ENCODE measurements around the gene GNAI1. TPM values are rescaled to one million over a fixed set of nuclear protein-coding genes. Genes with fewer than 3 reads are reported as not detected.

The GNAI1 gene
- total RNA-seq, 1 donor from 2014 or later, result 35.5 TPM

DNA sequence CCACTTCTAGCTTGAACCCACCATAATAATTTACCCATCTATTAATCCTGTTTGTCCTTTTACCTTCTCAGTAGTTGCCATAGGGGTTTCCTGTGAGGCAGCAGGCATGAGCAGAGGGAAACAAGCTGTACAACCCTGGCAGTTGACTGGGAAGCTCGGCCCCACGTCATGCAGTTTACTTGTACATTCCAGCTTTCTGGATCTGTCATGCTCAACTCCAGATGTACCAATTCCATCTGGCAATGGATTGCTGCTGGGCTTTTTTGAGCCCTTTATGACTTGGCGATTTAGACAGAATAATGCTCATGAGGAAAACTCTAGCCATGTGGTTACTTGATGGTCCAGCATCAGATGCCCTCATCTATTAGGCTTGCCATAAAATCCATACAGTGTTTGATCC is 112.5 kb downstream of the GNAI1 start:
- no peak overlapping the region for H3K9ac ChIP-seq (ENCODE audit: low read length)
- no peak overlapping the region for H3K4me3 ChIP-seq (ENCODE audit: insufficient read depth, low read depth, low read length)
- H3K79me2 ChIP-seq (ENCODE audit: insufficient read depth, low read length), result no peaks in the 10 kb centered on the region
- Mint-ChIP-seq H3K4me1 (ENCODE audit: low read depth, unreplicated experiment) (peaks cover 8% of the 10 kb centered on the region), H3K27me3 (ENCODE audit: low read depth, unreplicated experiment) (no peaks in the 10 kb centered on the region), H3K4me3 (ENCODE audit: unreplicated experiment) (no peak overlapping the region), H3K27ac (ENCODE audit: unreplicated experiment) (no peak overlapping the region), H3K36me3 (ENCODE audit: low read depth, unreplicated experiment) (no peaks in the 10 kb centered on the region), H3K9me3 (ENCODE audit: unreplicated experiment) (no peaks in the 10 kb centered on the region)
- H4K20me1 ChIP-seq (ENCODE audit: insufficient read depth, low read length), result no peaks in the 10 kb centered on the region
- no peaks in the 10 kb centered on the region for H3K9me3 ChIP-seq (ENCODE audit: insufficient read depth, low read depth, low read length)
- no peak for FAIRE-seq
- no peak overlapping the region for H2AFZ ChIP-seq (ENCODE audit: low read depth, low read length)
- no peak overlapping the region for H3K27ac ChIP-seq (ENCODE audit: low read depth, low read length)
- H3K4me1 ChIP-seq (ENCODE audit: insufficient read depth, low read length), result no peaks in the 10 kb centered on the region
- H3K4me2 ChIP-seq (ENCODE audit: low read length), result no peak overlapping the region
- TF ChIP-seq, protein P1, sequence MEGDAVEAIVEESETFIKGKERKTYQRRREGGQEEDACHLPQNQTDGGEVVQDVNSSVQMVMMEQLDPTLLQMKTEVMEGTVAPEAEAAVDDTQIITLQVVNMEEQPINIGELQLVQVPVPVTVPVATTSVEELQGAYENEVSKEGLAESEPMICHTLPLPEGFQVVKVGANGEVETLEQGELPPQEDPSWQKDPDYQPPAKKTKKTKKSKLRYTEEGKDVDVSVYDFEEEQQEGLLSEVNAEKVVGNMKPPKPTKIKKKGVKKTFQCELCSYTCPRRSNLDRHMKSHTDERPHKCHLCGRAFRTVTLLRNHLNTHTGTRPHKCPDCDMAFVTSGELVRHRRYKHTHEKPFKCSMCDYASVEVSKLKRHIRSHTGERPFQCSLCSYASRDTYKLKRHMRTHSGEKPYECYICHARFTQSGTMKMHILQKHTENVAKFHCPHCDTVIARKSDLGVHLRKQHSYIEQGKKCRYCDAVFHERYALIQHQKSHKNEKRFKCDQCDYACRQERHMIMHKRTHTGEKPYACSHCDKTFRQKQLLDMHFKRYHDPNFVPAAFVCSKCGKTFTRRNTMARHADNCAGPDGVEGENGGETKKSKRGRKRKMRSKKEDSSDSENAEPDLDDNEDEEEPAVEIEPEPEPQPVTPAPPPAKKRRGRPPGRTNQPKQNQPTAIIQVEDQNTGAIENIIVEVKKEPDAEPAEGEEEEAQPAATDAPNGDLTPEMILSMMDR (IDR thresholded peaks at IDR 0.05; ENCODE audit: insufficient read depth, low read depth, low read length), result no peak
- no peak for TF ChIP-seq EZH2 (IDR thresholded peaks at IDR 0.05; ENCODE audit: insufficient read depth, low read length)
- H3K36me3 ChIP-seq (ENCODE audit: insufficient read depth, low read length), result no peaks in the 10 kb centered on the region
- no peak for DNase-seq (ENCODE audit: low read depth)
- H3K27me3 ChIP-seq (ENCODE audit: insufficient read depth, low read length), result no peaks in the 10 kb centered on the region

DNA sequence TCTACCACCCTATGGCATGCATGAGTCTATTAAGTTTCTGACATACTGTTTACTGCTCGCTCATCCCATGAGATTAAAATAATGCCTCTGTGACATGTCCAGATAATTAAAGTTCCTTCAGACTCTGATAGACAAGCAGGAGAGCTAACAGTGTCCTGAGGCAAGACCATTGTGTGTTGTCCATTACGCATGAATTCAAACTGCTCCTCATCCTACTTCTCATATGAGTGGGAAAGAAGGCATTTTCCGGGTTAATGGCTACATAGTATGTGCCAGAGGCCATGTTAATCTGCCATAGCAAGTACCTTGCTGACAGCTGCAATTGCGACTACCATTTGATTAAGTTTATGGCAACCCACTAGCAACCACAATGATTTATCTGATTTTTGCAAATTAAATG is 113.3 kb downstream of the GNAI1 start:
- no peak overlapping the region for H3K4me2 ChIP-seq (ENCODE audit: low read length)
- H3K27ac ChIP-seq (ENCODE audit: low read depth, low read length), result no peak overlapping the region
- DNase-seq (ENCODE audit: low read depth) (no peak), FAIRE-seq (no peak)
- no peak overlapping the region for H3K4me3 Mint-ChIP-seq (ENCODE audit: unreplicated experiment)
- H3K27me3 ChIP-seq (ENCODE audit: insufficient read depth, low read length), result no peaks in the 10 kb centered on the region
- no peaks in the 10 kb centered on the region for H4K20me1 ChIP-seq (ENCODE audit: insufficient read depth, low read length)
- no peak overlapping the region for H3K27ac Mint-ChIP-seq (ENCODE audit: unreplicated experiment)
- TF ChIP-seq EZH2 (IDR thresholded peaks at IDR 0.05; ENCODE audit: insufficient read depth, low read length), result no peak
- TF ChIP-seq, protein P1 (IDR thresholded peaks at IDR 0.05; ENCODE audit: insufficient read depth, low read depth, low read length), result no peak
- no peak overlapping the region for H3K9ac ChIP-seq (ENCODE audit: low read length)
- H3K4me1 ChIP-seq (ENCODE audit: insufficient read depth, low read length), result no peaks in the 10 kb centered on the region
- H3K27me3 Mint-ChIP-seq (ENCODE audit: low read depth, unreplicated experiment), result no peaks in the 10 kb centered on the region
- no peak overlapping the region for H2AFZ ChIP-seq (ENCODE audit: low read depth, low read length)
- H3K9me3 Mint-ChIP-seq (ENCODE audit: unreplicated experiment), result no peaks in the 10 kb centered on the region
- peaks cover 8% of the 10 kb centered on the region for H3K4me1 Mint-ChIP-seq (ENCODE audit: low read depth, unreplicated experiment)
- H3K4me3 ChIP-seq (ENCODE audit: insufficient read depth, low read depth, low read length), result no peak overlapping the region
- H3K36me3 ChIP-seq (ENCODE audit: insufficient read depth, low read length), result no peaks in the 10 kb centered on the region
- no peaks in the 10 kb centered on the region for H3K79me2 ChIP-seq (ENCODE audit: insufficient read depth, low read length)
- H3K9me3 ChIP-seq (ENCODE audit: insufficient read depth, low read depth, low read length), result no peaks in the 10 kb centered on the region
- no peaks in the 10 kb centered on the region for H3K36me3 Mint-ChIP-seq (ENCODE audit: low read depth, unreplicated experiment)

DNA sequence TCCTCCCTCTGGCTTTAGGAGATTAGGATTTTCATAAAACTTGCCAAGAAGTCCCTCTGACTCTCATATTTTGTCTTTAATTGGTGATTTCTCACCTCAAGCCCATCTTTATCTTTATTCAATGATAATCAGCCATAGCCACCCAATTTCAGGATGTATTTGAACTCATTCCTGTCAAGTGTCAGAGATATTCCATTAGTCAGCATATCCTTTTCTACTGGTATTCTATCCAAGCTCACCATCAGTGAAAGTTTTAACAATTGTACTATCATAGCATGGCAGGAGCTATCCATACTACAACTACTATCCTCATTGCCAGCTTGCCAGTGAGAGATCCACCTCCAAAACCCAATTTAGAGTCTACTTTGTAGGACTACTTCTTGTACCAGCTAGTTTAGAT is 114.6 kb downstream of the GNAI1 start:
- H3K9ac ChIP-seq (ENCODE audit: low read length), result no peak overlapping the region
- no peaks in the 10 kb centered on the region for H3K36me3 ChIP-seq (ENCODE audit: insufficient read depth, low read length)
- Mint-ChIP-seq H3K4me3 (ENCODE audit: unreplicated experiment) (no peak overlapping the region), H3K36me3 (ENCODE audit: low read depth, unreplicated experiment) (no peaks in the 10 kb centered on the region), H3K9me3 (ENCODE audit: unreplicated experiment) (no peaks in the 10 kb centered on the region), H3K27ac (ENCODE audit: unreplicated experiment) (no peak overlapping the region), H3K27me3 (ENCODE audit: low read depth, unreplicated experiment) (peaks cover 2% of the 10 kb centered on the region), H3K4me1 (ENCODE audit: low read depth, unreplicated experiment) (peaks cover 8% of the 10 kb centered on the region)
- no peak overlapping the region for H2AFZ ChIP-seq (ENCODE audit: low read depth, low read length)
- H3K4me3 ChIP-seq (ENCODE audit: insufficient read depth, low read depth, low read length), result no peak overlapping the region
- H3K27me3 ChIP-seq (ENCODE audit: insufficient read depth, low read length), result no peaks in the 10 kb centered on the region
- H3K4me2 ChIP-seq (ENCODE audit: low read length), result no peak overlapping the region
- TF ChIP-seq, protein P1 (IDR thresholded peaks at IDR 0.05; ENCODE audit: insufficient read depth, low read depth, low read length), result no peak
- no peak for TF ChIP-seq EZH2 (IDR thresholded peaks at IDR 0.05; ENCODE audit: insufficient read depth, low read length)
- no peaks in the 10 kb centered on the region for H3K4me1 ChIP-seq (ENCODE audit: insufficient read depth, low read length)
- H3K79me2 ChIP-seq (ENCODE audit: insufficient read depth, low read length), result no peaks in the 10 kb centered on the region
- no peak overlapping the region for H3K27ac ChIP-seq (ENCODE audit: low read depth, low read length)
- DNase-seq (ENCODE audit: low read depth), result no peak
- no peaks in the 10 kb centered on the region for H4K20me1 ChIP-seq (ENCODE audit: insufficient read depth, low read length)
- no peak for FAIRE-seq
- H3K9me3 ChIP-seq (ENCODE audit: insufficient read depth, low read depth, low read length), result no peaks in the 10 kb centered on the region

Data from astrocyte (in vitro differentiated cells and primary cell).